Stimulated activated naive CD8-positive, alpha-beta T cell treated with anti-CD3 and anti-CD28 coated beads, Interleukin-15, amount 100 ng/mL, for 72 hours (primary cell): ENCODE measurements around the gene CD84.

Experiments
- ATAC-seq: fragments of 150-1000 bp; cut with Tn5 transposase; 2 replicates; pipeline ENCODE4 v1.10.0; 2021; ENCODE audit warnings: mild to moderate bottlenecking, moderate library complexity
- DNase-seq, 2 donors: peaks; one replicate each; pipeline ENCODE4 v3.0.0; 2021 to 2022
- H3K27ac Mint-ChIP-seq, 2 donors: one replicate each; pipeline ENCODE4 v1.8.0; 2022; ENCODE audit warnings: mild to moderate bottlenecking in 2 of 2, mixed read lengths in 2 of 2, moderate library complexity in 2 of 2
- H3K27me3 Mint-ChIP-seq: one replicate; pipeline ENCODE4 v1.8.0; 2022; ENCODE audit warnings: mixed read lengths
- H3K4me1 Mint-ChIP-seq: one replicate; pipeline ENCODE4 v1.8.0; 2022; ENCODE audit warnings: mild to moderate bottlenecking, mixed read lengths
- H3K4me3 Mint-ChIP-seq, 2 donors: one replicate each; pipeline ENCODE4 v1.8.0; 2022; ENCODE audit warnings: mild to moderate bottlenecking in 2 of 2, mixed read lengths in 2 of 2, moderate library complexity in 1 of 2
- H3K9me3 Mint-ChIP-seq, 2 donors: one replicate each; pipeline ENCODE4 v1.8.0; 2022; ENCODE audit warnings: mixed read lengths in 2 of 2

CD84 gene

GRCh38 chr1:160618763-160619274, 39.5 kb upstream of the CD84 start:
- DNase-seq, result peak in 1 of 2 donors; percentile 33
- H3K4me1 Mint-ChIP-seq, result peaks cover 50% of the 10 kb centered on the region
- H3K27ac Mint-ChIP-seq, result peak overlapping the region in 1 of 2 donors; percentile 2
- H3K4me3 Mint-ChIP-seq, result no peak overlapping the region
- H3K27me3 Mint-ChIP-seq, result no peaks in the 10 kb centered on the region
- no peak for ATAC-seq
- peaks cover 0 to 7% of the 10 kb centered on the region in 2 donors for H3K9me3 Mint-ChIP-seq

DNA sequence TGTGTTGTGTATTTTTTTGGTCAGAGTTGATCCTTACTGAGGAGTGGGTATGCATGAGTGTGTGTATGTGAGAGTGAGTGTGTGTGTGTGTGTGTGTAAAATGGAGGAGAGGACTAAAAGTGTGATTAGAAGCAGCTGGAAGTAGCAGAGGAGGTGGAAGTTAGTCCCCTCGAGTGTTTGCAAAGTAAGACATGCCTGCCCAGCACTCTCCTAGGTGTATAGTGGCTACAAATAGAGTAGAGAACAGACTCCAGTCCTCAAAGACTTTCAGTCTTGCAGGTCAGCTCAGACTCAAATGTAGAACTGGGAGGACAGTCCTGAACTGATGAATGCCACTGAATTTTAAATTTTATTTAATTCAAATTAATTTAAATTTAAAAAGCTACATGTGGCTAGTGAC, 39.0 kb upstream of the CD84 start:
- Mint-ChIP-seq H3K4me1 (peaks cover 45% of the 10 kb centered on the region), H3K27ac (peak overlapping the region in 1 of 2 donors; percentile 28), H3K4me3 (no peak overlapping the region), H3K9me3 (peaks cover 0 to 7% of the 10 kb centered on the region in 2 donors), H3K27me3 (no peaks in the 10 kb centered on the region)
- DNase-seq (no peak), ATAC-seq (no peak)

DNA sequence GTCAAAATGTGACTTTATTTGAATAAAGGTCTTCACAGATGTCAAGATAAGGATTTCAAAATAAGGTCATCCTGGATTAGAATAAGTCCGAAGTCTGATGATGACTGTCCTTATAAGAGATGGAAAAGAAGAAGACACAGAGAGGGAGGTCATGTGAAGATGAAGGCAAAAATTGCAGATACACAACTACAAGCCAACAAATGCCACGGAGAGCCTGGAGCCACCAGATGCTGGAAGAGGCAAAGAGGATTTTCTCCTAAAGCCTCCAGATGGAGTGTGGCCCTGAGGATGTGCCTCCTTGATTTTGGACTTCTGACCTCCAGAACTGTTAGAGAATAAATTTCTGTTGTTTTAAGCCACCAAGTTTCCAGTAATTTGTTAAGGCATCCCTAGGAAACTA, 36.4 kb upstream of the CD84 start:
- Mint-ChIP-seq H3K9me3 (peaks cover 0 to 7% of the 10 kb centered on the region in 2 donors), H3K27ac (no peak overlapping the region), H3K4me3 (no peak overlapping the region), H3K4me1 (peaks cover 26% of the 10 kb centered on the region), H3K27me3 (no peaks in the 10 kb centered on the region)
- DNase-seq (no peak), ATAC-seq (no peak)

- no peak overlapping the region for H3K27ac Mint-ChIP-seq
- H3K27me3 Mint-ChIP-seq, result no peaks in the 10 kb centered on the region
- DNase-seq (no peak), ATAC-seq (no peak)
- H3K4me1 Mint-ChIP-seq, result peaks cover 23% of the 10 kb centered on the region
- H3K9me3 Mint-ChIP-seq, result peaks cover 0 to 7% of the 10 kb centered on the region in 2 donors
- H3K4me3 Mint-ChIP-seq, result no peak overlapping the region
Observed at GRCh38 chr1:160614410-160614809, 35.1 kb upstream of the CD84 start.

DNA sequence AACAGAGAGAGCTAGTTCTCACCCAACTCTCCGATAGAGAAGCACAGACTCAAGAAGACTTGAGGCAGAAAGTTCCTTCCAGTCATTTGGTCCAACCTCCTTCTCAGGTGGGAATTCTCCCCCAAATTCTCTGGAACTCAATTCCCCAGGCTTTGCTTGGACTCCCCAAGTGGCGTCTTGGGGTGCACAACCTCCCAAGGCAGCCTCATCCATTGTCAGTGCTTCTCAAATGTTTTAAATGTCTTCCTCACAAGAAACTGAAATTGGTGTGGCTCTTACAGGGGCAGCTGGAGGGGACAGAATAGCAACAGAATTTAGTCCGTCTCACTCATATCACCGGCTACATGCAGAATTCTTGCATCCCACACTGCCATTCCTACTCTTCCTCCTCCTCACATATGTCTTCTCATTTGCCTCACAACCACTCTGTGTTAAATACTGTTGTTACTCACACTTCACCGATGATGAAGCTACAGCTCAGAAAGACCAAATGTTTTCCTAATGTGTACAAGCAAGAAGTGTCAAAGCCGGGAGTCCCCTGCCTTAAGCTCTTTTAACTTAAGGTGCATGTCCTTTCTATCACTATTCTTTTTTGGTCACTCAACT, 33.4 kb upstream of the CD84 start:
- H3K27ac Mint-ChIP-seq, result no peak overlapping the region
- H3K27me3 Mint-ChIP-seq, result no peaks in the 10 kb centered on the region
- H3K4me1 Mint-ChIP-seq, result peaks cover 25% of the 10 kb centered on the region
- no peak overlapping the region for H3K4me3 Mint-ChIP-seq
- H3K9me3 Mint-ChIP-seq, result no peaks in the 10 kb centered on the region
- DNase-seq, result no peak
- no peak for ATAC-seq

DNA sequence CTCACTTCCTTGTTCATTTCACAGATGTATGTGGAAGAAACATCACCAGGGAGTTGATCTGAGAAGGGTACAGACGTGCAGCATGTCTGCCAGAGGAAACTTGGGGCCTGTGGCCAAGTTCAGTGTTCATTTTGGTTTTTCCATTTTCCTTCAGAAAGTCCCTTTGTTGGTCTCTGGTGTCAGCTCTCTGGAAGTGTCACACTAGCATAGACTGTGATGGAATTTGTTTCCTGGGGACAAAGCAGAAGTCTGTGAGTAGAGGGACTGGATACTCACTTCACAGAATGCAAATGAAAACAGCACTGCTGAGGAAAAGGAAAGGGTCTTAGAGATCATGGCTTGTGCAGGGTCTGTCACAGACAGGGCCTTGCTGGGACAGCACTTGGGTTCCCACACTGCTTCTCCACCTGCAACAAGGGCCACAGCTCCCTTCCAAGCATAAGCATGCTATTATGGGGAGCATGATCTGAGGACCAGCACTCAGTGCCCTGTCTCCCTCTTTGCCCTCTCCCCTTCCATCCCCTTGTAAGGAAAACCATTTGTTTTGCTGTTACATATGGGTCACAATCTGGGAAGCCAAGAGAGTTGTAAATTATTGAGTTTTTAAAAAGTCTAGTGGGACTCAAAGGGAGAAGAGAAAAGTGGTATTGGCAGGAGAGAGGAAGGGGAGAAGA, 31.4 kb upstream of the CD84 start:
- ATAC-seq (no peak), DNase-seq (no peak)
- Mint-ChIP-seq H3K9me3 (no peaks in the 10 kb centered on the region), H3K27ac (no peak overlapping the region), H3K4me1 (peaks cover 45% of the 10 kb centered on the region), H3K27me3 (no peaks in the 10 kb centered on the region), H3K4me3 (no peak overlapping the region)

- H3K4me3 Mint-ChIP-seq, result no peak overlapping the region
- H3K4me1 Mint-ChIP-seq, result peaks cover 53% of the 10 kb centered on the region
- ATAC-seq (no peak), DNase-seq (no peak)
- peaks cover 9 to 15% of the 10 kb centered on the region in 2 donors for H3K9me3 Mint-ChIP-seq
- H3K27me3 Mint-ChIP-seq, result no peaks in the 10 kb centered on the region
- H3K27ac Mint-ChIP-seq, result no peak overlapping the region
Observed at GRCh38 chr1:160608941-160609340, 29.6 kb upstream of the CD84 start.

DNA sequence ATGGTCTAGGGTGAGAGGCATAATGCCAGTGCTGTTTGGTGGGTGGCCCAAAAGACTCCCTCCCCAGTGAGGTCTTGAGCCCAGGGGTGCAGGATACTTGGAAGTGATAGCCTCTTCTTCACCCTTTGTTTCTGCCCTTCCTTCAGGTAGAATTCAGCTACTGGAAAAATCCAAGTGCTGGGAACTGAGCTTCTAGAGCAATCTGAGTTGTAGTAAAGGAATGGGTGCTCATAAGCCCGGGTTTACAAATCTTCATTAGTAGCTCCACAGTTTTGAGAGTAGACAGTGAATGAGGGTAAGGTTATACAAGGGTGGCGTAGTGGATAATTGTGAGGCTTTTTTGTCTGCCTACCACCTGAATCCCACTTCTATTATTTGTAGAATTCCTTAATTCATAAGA, 29.2 kb upstream of the CD84 start:
- no peak for ATAC-seq
- Mint-ChIP-seq H3K4me1 (peaks cover 53% of the 10 kb centered on the region), H3K27ac (no peak overlapping the region), H3K9me3 (peaks cover 9 to 18% of the 10 kb centered on the region in 2 donors), H3K27me3 (no peaks in the 10 kb centered on the region), H3K4me3 (no peak overlapping the region)
- no peak for DNase-seq

DNA sequence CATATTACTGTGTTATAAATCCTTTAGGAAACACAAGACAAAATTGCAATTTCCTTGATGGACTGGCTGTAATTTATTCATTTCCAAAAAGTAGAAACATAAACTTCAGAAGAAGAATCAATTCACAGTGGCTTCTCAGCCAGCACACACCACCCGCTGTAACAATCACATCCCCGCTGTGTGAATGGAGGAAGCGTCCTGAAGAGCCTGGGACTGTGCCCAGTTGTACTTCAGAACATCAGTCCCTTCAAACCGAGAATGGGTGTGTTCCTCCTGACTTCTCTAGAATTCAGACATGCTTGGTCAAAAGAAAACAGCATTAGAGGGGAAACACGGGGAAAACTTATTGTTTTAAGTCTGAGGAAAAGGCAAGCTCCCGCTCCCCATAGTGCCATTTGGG, 28.8 kb upstream of the CD84 start:
- ATAC-seq, result no peak
- H3K27ac Mint-ChIP-seq, result no peak overlapping the region
- peaks cover 53% of the 10 kb centered on the region for H3K4me1 Mint-ChIP-seq
- no peaks in the 10 kb centered on the region for H3K27me3 Mint-ChIP-seq
- no peak for DNase-seq
- no peak overlapping the region for H3K4me3 Mint-ChIP-seq
- H3K9me3 Mint-ChIP-seq, result peaks cover 12 to 22% of the 10 kb centered on the region in 2 donors

- peaks cover 16 to 26% of the 10 kb centered on the region in 2 donors for H3K9me3 Mint-ChIP-seq
- H3K4me1 Mint-ChIP-seq, result peaks cover 53% of the 10 kb centered on the region
- H3K27ac Mint-ChIP-seq, result peak overlapping the region in 1 of 2 donors; percentile 81
- H3K4me3 Mint-ChIP-seq, result no peak overlapping the region
- DNase-seq, result no peak
- H3K27me3 Mint-ChIP-seq, result no peaks in the 10 kb centered on the region
- no peak for ATAC-seq
Observed at GRCh38 chr1:160607672-160608032, 28.4 kb upstream of the CD84 start.

GRCh38 chr1:160607011-160607671, 27.8 kb upstream of the CD84 start:
- peak; percentile 68 to 75 for DNase-seq
- ATAC-seq, result peak; percentile 98
- H3K4me1 Mint-ChIP-seq, result peaks cover 53% of the 10 kb centered on the region

GRCh38 chr1:160606611-160607010, 27.3 kb upstream of the CD84 start:
- DNase-seq (no peak), ATAC-seq (peak; percentile 21)
- Mint-ChIP-seq H3K9me3 (peaks cover 21 to 35% of the 10 kb centered on the region in 2 donors), H3K27ac (peak overlapping the region; percentile 30 to 82), H3K27me3 (no peaks in the 10 kb centered on the region), H3K4me3 (peak overlapping the region; percentile 44 to 60), H3K4me1 (peaks cover 53% of the 10 kb centered on the region)

More at GRCh38 chr1:160607011-160607671, 27.8 kb upstream of the CD84 start:
- peak overlapping the region; percentile 81 to 82 for H3K27ac Mint-ChIP-seq
- peaks cover 16 to 30% of the 10 kb centered on the region in 2 donors for H3K9me3 Mint-ChIP-seq
- no peaks in the 10 kb centered on the region for H3K27me3 Mint-ChIP-seq
- peak overlapping the region; percentile 44 to 60 for H3K4me3 Mint-ChIP-seq

DNA sequence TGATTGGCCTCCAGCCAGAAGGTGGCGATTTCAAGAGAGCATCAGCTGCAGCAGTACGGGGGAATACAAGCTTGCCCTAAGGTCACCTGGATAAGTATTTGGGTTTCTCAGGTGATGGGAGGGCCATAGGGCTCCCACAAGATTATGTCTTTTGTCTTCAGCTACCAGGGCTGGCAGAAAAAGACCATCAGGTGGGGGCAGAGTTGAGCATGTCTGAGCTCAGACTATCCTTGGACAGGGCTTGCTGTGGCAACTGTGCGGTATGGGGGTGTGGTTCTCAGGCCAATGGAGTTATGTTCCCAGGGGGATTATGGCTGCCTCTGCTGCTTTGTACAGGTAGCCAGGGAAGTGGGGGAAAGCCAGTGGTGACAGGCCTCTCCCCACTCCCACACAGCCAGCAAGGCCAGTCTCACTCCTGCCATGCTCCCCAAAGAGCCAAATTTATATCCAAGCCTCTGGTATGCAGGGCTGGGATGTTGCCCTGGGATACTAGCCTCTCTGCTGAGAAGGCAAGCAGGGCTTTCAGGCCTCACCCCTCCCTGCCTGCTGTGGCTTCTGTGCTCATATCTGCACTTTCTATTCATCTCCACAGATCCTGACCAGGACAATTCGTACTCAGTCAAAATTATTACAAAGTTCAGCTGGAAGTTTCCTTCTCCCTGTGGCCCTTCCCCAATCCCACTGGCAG, 26.6 kb upstream of the CD84 start:
- Mint-ChIP-seq H3K9me3 (peaks cover 26 to 42% of the 10 kb centered on the region in 2 donors), H3K4me1 (peaks cover 49% of the 10 kb centered on the region), H3K27me3 (no peaks in the 10 kb centered on the region), H3K27ac (peak overlapping the region; percentile 30 to 82), H3K4me3 (peak overlapping the region; percentile 44 to 60)
- DNase-seq, result peak in 1 of 2 donors; percentile 22
- ATAC-seq, result no peak

- Mint-ChIP-seq H3K27ac (peak overlapping the region in 1 of 2 donors; percentile 79), H3K4me3 (peak overlapping the region; percentile 29 to 44), H3K27me3 (no peaks in the 10 kb centered on the region), H3K9me3 (peaks cover 31 to 48% of the 10 kb centered on the region in 2 donors), H3K4me1 (peaks cover 43% of the 10 kb centered on the region)
- DNase-seq (peak in 1 of 2 donors; percentile 43), ATAC-seq (peak; percentile 27)
Observed at GRCh38 chr1:160605205-160605604, 25.9 kb upstream of the CD84 start.

DNA sequence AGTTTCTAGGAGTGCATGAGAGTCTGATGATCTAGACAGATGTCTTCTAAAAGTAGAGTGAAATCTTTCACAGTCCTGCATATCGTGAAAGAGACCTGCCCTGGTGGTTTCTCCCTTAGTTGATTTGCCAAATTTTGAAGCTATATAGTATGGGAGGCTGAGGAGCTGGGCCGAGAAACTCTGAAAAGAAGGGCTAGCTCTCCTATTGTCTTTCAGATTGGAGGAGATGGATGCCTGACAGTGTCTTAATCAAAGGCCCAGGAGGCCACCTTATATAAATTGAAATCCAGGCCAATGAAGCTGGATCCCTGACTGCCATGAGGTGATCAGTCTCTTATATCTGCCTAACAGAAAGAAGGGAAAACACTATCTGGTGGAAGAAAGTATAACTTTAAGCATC, 18.4 kb upstream of the CD84 start:
- Mint-ChIP-seq H3K4me1 (no peaks in the 10 kb centered on the region), H3K27me3 (no peaks in the 10 kb centered on the region), H3K27ac (no peak overlapping the region), H3K4me3 (no peak overlapping the region), H3K9me3 (peaks cover 34 to 40% of the 10 kb centered on the region in 2 donors)
- no peak for ATAC-seq
- no peak for DNase-seq
